GM19099 (cell line): ENCODE measurements around the gene CHGA.

ENCODE experiments used
- POLR2A ChIP-seq: IDR thresholded peaks from 3 replicates; pipeline ENCODE4 v1.6.1; 2011; ENCODE audit warnings: low read depth; ENCODE audit not compliant: insufficient read length; ENCODE audit errors: extremely low read depth

Gene CHGA

DNA sequence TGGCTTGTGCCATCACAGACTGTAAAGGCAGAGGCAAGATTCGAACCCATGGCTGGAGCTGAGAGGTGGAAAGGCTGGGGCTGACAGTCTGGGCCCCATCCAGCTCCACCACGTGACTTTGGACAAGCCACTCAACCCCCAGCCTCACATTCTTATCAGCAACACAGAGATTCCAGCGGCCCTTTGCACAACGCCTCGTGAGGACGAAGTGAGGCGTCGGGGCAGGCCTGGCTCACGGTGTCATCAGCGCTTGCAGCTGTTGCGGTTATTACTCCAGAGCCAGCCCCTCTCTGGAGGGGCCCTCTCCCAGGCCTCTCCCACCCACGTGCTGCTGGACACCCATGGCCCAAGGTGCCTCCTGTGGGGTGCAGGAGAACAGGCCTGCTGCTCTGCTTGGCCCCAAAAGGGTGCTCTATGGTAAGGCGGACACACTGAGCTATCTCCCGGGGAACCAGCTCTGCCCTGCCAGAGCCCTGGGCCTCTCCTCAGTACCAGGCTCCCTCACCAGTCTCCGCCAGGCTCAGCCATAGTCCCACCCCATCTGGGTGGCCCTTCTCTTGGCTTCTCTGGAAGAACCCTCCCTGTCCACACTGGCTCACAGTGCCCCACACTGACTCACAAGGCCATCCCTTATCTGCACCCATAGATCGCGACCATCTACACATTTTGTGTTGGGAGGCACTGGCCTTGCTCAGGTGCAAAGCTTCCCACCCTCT is 21.1 kb downstream of the CHGA start:
- TF ChIP-seq POLR2A = no peak

DNA sequence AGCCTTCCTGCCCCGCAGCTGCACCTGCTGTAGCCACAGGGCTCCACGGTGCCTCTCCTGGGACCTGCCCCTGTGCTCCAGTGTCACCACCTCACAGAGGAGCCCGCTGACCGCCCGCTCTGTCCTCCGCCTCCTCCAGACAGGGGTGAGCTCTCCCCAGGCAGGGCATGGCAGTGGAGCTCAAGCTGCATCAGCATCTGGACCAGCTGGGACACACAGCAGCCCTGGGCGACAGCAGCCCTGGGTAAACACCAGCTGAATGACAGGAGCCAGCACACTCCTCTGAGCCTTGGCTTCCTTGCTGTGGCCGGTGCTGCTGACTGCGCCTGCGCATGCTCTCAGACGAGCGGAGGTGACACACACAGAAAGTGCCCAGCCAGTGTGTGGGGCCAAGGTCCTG is 22.0 kb downstream of the CHGA start:
- no peak for TF ChIP-seq POLR2A

GRCh38 chr14:92945544-92945943 is 22.6 kb downstream of the CHGA start:
- TF ChIP-seq POLR2A = no peak

DNA sequence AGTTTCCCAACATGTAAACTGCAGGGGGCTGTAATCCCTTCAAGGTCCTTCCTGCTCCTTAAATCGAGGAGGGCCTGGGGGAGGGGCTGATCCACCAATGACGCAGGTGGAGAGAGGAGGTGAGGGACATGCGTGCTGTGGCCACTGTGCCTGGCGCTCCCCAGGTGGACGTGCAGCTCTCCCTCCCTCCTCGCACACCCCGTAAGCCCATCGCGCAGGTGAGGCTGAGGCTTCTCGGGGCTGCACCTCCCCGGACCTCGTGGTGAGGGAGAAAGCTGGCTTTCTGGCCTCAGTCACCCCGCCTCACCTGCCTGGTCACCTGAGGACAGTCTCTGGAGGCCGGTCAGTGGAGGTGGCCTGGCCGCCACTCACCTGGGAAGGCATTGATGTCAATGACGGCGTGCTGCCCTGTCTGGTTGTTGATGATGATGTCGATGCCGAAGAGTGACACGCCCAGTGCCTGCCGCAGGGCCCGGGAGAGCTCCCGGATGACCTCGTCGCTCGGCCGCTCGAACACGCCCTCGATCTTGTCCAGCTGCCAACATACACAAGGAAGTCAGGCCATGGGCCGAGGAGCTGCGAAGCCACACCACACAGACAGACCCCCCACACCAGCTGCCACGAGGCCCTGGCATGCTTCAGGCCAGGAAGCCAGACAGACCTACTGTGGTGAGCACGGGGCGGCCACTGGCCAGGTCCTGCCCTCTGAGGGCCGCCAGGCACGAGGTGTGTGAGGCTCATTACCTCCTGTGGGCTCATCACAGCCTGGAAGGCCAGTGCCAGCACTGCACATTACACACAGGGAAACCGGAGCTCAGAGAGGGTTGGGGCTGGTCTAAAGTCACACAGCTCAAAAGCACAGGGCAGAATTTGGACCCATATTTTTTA is 23.3 kb downstream of the CHGA start:
- TF ChIP-seq POLR2A = no peak

DNA sequence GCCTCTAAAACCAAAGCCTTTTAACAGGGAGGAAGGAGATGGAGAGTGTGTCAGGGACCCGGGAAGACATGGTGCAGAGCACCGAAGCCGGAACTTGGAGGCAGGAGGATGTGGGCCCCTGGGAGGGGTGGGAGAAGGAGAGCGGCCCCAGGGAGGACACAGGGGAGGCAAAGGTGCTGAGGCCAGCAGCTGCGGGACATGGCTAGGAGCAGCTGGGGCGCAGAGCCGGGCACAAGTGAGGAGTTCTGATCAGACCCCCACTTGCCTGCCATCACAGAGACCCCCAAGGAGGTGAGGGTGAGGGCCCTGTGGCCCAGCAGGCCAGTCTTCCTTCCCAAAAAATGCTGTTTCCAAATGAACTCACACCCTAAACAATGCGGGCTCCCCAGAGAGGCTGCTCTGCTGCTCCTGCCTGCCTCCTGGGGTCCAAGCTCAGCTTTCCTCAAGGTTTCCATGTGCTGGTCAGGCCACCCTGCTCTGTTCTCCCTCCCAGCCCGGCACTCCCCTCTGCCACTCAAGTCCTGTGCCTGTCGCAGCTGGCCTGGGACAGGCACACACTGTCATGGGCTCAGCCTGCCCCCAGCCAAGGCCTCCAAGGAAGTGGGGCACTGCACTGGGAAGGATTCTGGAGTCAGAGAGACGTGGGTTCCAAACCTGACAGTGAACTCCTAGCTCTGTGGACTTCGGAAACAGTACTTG is 24.0 kb downstream of the CHGA start:
- no peak for TF ChIP-seq POLR2A

- TF ChIP-seq POLR2A = no peak
Observed at GRCh38 chr14:92948647-92949046, 25.7 kb downstream of the CHGA start.

- no peak for TF ChIP-seq POLR2A
Observed at GRCh38 chr14:92949496-92950192, 26.7 kb downstream of the CHGA start.

DNA sequence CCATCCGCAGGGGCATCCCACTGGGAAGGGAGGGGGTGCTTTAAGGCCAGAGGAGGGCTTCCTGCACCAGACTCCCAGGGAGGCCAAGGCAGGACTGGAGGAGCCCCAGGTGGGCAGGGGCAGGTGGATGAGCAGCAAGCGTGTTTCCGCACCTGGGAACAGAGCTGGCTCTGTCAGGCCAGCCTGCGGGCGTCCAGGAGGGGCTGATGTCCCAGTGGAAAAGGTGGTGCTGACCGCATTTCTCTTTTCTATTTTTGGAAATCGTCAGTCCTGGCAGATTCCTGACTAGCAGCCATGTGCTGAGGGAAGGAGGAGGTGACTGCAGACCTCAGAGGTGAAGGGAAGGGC is 27.2 kb downstream of the CHGA start:
- no peak for TF ChIP-seq POLR2A

DNA sequence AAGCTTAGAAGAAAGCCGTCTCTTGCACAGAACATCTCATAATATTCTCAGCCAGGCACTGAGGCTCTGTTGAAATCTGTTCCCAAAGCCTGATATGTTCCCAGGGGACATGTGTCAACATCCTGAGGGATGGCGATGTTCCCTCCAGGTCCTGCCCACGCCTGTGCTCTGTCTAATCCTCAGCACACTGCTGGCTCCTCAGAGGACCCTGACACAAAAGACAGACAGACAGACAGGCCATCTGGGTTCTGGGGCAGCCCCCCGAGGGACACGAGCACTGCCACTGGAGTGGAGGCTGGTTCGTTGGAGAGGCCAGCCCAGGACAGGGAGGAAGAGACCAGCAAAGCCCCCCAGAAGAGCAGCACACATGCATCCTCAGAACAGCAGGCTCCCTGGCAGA is 27.8 kb downstream of the CHGA start:
- TF ChIP-seq POLR2A = no peak

GRCh38 chr14:92951261-92951660 is 28.3 kb downstream of the CHGA start:
- TF ChIP-seq POLR2A = no peak

DNA sequence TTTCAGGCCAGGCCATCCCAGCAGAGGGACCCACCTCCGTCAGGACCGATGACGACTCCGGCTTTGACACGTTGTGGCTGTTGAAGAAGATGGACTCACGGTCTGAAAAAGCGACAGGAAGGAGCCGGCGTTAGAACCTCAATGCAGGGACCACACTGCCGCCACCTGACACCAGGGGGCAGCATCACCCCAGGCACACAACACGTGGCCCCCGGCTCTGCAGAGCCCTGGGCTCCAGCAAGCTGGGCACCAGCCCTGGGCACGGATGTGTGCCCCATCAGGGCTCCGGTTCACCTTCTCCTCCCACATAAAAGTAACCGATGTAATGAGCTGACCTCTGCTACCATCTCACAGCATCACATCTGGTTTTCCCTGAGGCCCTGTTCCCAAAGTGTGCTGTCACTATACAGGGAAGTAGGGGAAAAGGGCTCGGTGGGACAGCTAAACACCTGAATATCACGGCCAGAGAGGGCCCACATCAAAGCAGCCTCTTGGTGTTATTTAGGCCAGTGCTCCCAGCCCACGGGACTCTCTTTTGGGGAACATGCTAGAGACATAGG is 29.0 kb downstream of the CHGA start:
- TF ChIP-seq POLR2A = no peak

- no peak for TF ChIP-seq POLR2A
Observed at GRCh38 chr14:92952481-92953298, 29.7 kb downstream of the CHGA start.

DNA sequence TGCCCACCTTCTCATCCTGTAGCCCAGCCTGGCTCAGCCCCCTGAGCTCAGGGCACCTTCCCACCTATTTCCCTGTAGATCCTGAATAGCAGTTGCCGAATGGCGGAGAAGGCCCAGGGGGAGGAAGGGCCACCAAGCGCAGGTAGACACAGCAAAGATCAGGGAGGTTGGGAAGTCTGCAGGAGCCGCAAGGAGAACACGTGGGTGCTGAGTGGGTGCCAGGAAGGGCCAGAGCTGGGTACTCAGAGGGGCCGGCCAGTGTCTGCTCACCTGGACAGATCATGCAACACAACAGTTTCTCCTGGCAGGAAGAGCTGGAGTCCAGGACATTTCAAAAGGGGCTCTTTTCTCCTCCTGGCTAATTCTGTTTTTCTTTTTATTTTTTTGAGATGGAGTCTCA is 30.6 kb downstream of the CHGA start:
- no peak for TF ChIP-seq POLR2A

DNA sequence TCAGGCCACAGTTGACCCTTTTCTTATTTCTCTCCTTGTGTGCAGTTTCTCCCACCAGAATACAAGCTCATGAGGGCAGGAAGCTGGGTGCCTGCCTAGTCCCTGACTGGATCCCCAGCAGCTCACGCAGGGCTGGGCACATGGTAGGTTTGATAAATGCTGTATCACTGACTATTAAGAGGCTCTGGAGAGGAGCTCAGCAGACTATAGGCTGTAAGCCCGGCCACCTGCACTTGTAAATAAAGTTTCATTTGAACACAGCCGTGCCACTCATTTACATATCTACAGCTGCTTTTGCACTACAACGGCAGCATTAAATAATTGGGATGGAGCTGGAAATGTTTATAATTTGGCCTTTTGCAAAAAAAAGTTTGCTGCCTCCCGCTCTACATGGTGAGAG is 32.0 kb downstream of the CHGA start:
- TF ChIP-seq POLR2A = no peak
